Breast epithelium (tissue), 3 donors: ENCODE data around the gene RYR3.

Source experiments
- CTCF ChIP-seq, 3 donors: fragments of 450-650 bp; IDR thresholded peaks; one replicate each; pipeline ENCODE4 v1.5.1; 2016 to 2017; ENCODE audit warnings: antibody characterized with exemption in 3 of 3, mild to moderate bottlenecking in 3 of 3, moderate library complexity in 3 of 3
- POLR2A ChIP-seq: fragments of 450-650 bp; IDR thresholded peaks from one replicate; pipeline ENCODE4 v1.6.1; 2016; ENCODE audit warnings: antibody characterized with exemption, mild to moderate bottlenecking, moderate library complexity

- TF ChIP-seq POLR2A (no peak), CTCF (IDR thresholded peaks at IDR 0.05) (no peak)
These were observed 258.3 kb downstream of the RYR3 start for GRCh38 chr15:33569036-33569435.
